HepG2 (cell line): ENCODE data around the gene POLR3GL. TPM values are rescaled to one million over a fixed set of nuclear protein-coding genes. Genes with fewer than 3 reads are reported as not detected.

ENCODE experiments used
- AHDC1 ChIP-seq: sonication (generic); formaldehyde crosslinking; IDR thresholded peaks from 2 replicates; pipeline ENCODE4 v1.5.1; 2020; ENCODE audit warnings: mild to moderate bottlenecking, missing genetic modification reagents, borderline replicate concordance
- CREB1 ChIP-seq, 2 experiments: fragments of 450-650 bp in 1 of 2; IDR thresholded peaks; 2 replicates each; pipeline ENCODE4 v1.6.1; 2016 to 2017; ENCODE audit warnings: control low read depth in 1 of 2, mild to moderate bottlenecking in 1 of 2, missing compliant biosample characterization in 1 of 2, missing genetic modification characterization in 1 of 2
- DRAP1 ChIP-seq: IDR thresholded peaks from 2 replicates; pipeline ENCODE4 v1.6.1; 2016; ENCODE audit warnings: missing genetic modification reagents, missing compliant biosample characterization
- GABPA ChIP-seq, 2 experiments: IDR thresholded peaks; 2 replicates each; pipeline ENCODE4 v1.6.1; 2011 to 2016; ENCODE audit warnings: low read depth in 2 of 2, low read length in 1 of 2, missing biosample characterization in 1 of 2, missing genetic modification characterization in 1 of 2
- HOXA7 ChIP-seq: sonication (generic); formaldehyde crosslinking; IDR thresholded peaks from 2 replicates; pipeline ENCODE4 v1.8.1; 2022; ENCODE audit warnings: mild to moderate bottlenecking, missing genetic modification reagents, moderate library complexity
- ISL2 ChIP-seq: sonication (generic); formaldehyde crosslinking; IDR thresholded peaks from 2 replicates; pipeline ENCODE4 v1.5.0; 2020; ENCODE audit warnings: missing genetic modification reagents
- KDM4B ChIP-seq: sonication (generic); formaldehyde crosslinking; IDR thresholded peaks from 2 replicates; pipeline ENCODE4 v1.4.0; 2020; ENCODE audit warnings: missing genetic modification reagents
- SOX13 ChIP-seq, 3 experiments: fragments of 450-650 bp in 1 of 3; sonication (generic) in 1 of 3; formaldehyde crosslinking in 1 of 3; IDR thresholded peaks in 2 of 3; conservative IDR thresholded peaks in 1 of 3; 2 replicates each; pipeline versions ENCODE4 v1.5.0 to v1.6.1; 2016 to 2020; ENCODE audit warnings: antibody characterized with exemption in 1 of 3, mild to moderate bottlenecking in 1 of 3, missing compliant biosample characterization in 1 of 3, missing genetic modification reagents in 1 of 3, moderate library complexity in 1 of 3
- TARDBP ChIP-seq: sonication (generic); formaldehyde crosslinking; IDR thresholded peaks from 2 replicates; pipeline ENCODE4 v1.8.0; 2022; ENCODE audit warnings: mild to moderate bottlenecking, missing genetic modification reagents
- TEAD2 ChIP-seq: sonication (generic); formaldehyde crosslinking; IDR thresholded peaks from 2 replicates; pipeline ENCODE4 v1.9.0; 2021; ENCODE audit warnings: missing genetic modification reagents
- ZBTB10 ChIP-seq: sonication (generic); formaldehyde crosslinking; IDR thresholded peaks from 2 replicates; pipeline ENCODE4 v1.4.0; 2020; ENCODE audit warnings: missing genetic modification reagents, borderline replicate concordance
- ZBTB21 ChIP-seq: sonication (generic); formaldehyde crosslinking; IDR thresholded peaks from 2 replicates; pipeline ENCODE4 v1.4.0; 2020; ENCODE audit warnings: missing genetic modification reagents
- ZBTB7B ChIP-seq: sonication (generic); formaldehyde crosslinking; IDR thresholded peaks from 2 replicates; pipeline ENCODE4 v1.4.0; 2020; ENCODE audit warnings: missing genetic modification reagents
- ZEB1 ChIP-seq: IDR thresholded peaks from 2 replicates; pipeline ENCODE4 v1.6.1; 2012; ENCODE audit warnings: mild to moderate bottlenecking, low read depth, inconsistent platforms; ENCODE audit not compliant: insufficient replicate concordance
- ZFX ChIP-seq: sonication (generic); formaldehyde crosslinking; IDR thresholded peaks from 2 replicates; pipeline ENCODE4 v1.4.0; 2020; ENCODE audit warnings: mild to moderate bottlenecking, low read depth, missing genetic modification reagents, moderate library complexity
- ZNF546 ChIP-seq: sonication (generic); formaldehyde crosslinking; conservative IDR thresholded peaks from 2 replicates; pipeline ENCODE4 v1.8.1; 2023; ENCODE audit warnings: mild to moderate bottlenecking, missing genetic modification reagents
- ZNF749 ChIP-seq: sonication (generic); formaldehyde crosslinking; IDR thresholded peaks from 2 replicates; pipeline ENCODE4 v1.8.0; 2022; ENCODE audit warnings: mild to moderate bottlenecking, missing genetic modification reagents, moderate library complexity, borderline replicate concordance
- polyA plus RNA-seq, 8 experiments: library from polyadenylated mRNA; depleted of rRNA in 3 of 8; stranded (reverse) in 7 of 8; unstranded in 1 of 8; fragments of >200 nt; fragmentation: Illumina TruSeq in 4 of 8; extraction: Trizol in 4 of 8; gene quantifications; 2 replicates each; pipeline versions ENCODE4 v1.2.1 to v1.2.3, GENCODE V29; 2011 to 2016; ENCODE audit warnings: low read depth in 4 of 8, missing spikeins in 1 of 8, mixed read lengths in 1 of 8; ENCODE audit not compliant: insufficient read depth in 1 of 8
- total RNA-seq, 5 experiments: library from RNA; depleted of rRNA; stranded (reverse); fragments of >200 nt; fragmentation: Illumina TruSeq; extraction: Trizol; gene quantifications; 2 replicates each; pipeline ENCODE4 v1.2.3, GENCODE V29; 2016; ENCODE audit warnings: low read depth in 1 of 5
- TF ChIP-seq, protein P1 (sequence below): fragments of 450-650 bp; IDR thresholded peaks from 2 replicates; pipeline ENCODE4 v1.6.1; 2017

The POLR3GL gene
- total and polyA plus RNA-seq, 2 of the 13 experiments (the other 11 are each of a cell fraction or from before 2014, with no cell fraction given), result 11.5 to 12.4 TPM

- TF ChIP-seq TEAD2 (CRISPR knock-in tag), result no peak
- TF ChIP-seq ZEB1, result peak; percentile 54
- TF ChIP-seq DRAP1 (CRISPR knock-in tag), result no peak; the same call in 1 of the 2 replicates
- TF ChIP-seq, protein P1, sequence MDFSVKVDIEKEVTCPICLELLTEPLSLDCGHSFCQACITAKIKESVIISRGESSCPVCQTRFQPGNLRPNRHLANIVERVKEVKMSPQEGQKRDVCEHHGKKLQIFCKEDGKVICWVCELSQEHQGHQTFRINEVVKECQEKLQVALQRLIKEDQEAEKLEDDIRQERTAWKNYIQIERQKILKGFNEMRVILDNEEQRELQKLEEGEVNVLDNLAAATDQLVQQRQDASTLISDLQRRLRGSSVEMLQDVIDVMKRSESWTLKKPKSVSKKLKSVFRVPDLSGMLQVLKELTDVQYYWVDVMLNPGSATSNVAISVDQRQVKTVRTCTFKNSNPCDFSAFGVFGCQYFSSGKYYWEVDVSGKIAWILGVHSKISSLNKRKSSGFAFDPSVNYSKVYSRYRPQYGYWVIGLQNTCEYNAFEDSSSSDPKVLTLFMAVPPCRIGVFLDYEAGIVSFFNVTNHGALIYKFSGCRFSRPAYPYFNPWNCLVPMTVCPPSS, result no peak
- TF ChIP-seq ZBTB7B (CRISPR knock-in tag), result no peak
- no peak for TF ChIP-seq ZNF749 (CRISPR knock-in tag)
- TF ChIP-seq AHDC1 (CRISPR knock-in tag), result no peak
- TF ChIP-seq ZNF546 (CRISPR knock-in tag), result no peak
- no peak for TF ChIP-seq GABPA (IDR thresholded peaks at IDR 0.05; ENCODE audit: low read depth, low read length)
- peak; percentile 71 for TF ChIP-seq GABPA (CRISPR knock-in tag; IDR thresholded peaks at IDR 0.05; ENCODE audit: low read depth)
- TF ChIP-seq CREB1 (IDR thresholded peaks at IDR 0.05), result no peak
- 0 out of 2 replicates have a peak, but pooled peaks have one; percentile 17 for TF ChIP-seq CREB1 (CRISPR knock-in tag; IDR thresholded peaks at IDR 0.05)
- TF ChIP-seq SOX13 (IDR thresholded peaks at IDR 0.05), result no peak
- TF ChIP-seq SOX13 (CRISPR knock-in tag; conservative IDR thresholded peaks at IDR 0.05 in 1 of 2, IDR thresholded peaks at IDR 0.05 in 1 of 2), result peak in 1 of 2 experiments; percentile 51; a peak in 1 of 4 replicates
- no peak for TF ChIP-seq HOXA7 (CRISPR knock-in tag)
- no peak for TF ChIP-seq KDM4B (CRISPR knock-in tag)
- no peak for TF ChIP-seq TARDBP
- peak; percentile 66; the same call in 1 of the 2 replicates for TF ChIP-seq ZBTB10 (CRISPR knock-in tag)
- 0 out of 2 replicates have a peak, but pooled peaks have one; percentile 14 for TF ChIP-seq ISL2 (CRISPR knock-in tag)
- no peak for TF ChIP-seq ZBTB21 (CRISPR knock-in tag)
- no peak; the same call in 1 of the 2 replicates for TF ChIP-seq ZFX (CRISPR knock-in tag)
Measured at GRCh38 chr1:145997016-145997717, 32.7 kb downstream of the POLR3GL start (continued).
